ENCODE results near the gene SETD3.

DNA sequence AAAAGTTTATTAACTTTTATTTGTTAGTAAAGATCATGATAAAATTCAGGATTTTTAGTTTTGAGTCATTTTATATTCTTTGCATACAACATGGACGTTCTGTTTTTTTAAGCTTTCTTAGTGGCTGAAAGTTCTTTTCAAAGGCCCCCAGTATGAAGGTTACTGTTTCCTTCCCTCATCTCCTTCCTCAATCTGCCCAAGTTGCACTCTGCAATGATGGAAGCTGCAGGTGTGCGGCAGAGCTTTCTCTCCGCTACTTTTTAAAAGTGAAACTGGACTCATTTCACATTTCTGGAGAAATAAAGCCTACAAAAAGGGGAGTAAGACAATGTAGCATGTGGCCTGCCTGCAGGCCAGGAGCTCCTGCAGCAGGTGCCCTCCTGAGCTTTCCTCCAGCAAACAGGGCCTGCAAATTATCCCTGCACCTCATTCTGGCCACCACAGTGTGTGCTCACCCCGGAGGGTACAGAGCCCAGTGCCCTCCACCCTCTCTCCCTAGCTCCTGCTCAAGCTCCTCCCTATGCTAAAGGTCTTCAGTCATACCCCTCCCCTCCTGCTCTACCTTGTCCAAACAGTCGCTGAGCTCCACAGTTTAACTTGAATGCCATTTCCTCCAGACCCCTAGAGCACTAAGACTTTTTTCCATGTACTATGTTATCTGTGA lies 78.9 kb downstream of the SETD3 start:
- TF ChIP-seq POLR2A (IDR thresholded peaks at IDR 0.05) = no peak
- TF ChIP-seq, protein P1, sequence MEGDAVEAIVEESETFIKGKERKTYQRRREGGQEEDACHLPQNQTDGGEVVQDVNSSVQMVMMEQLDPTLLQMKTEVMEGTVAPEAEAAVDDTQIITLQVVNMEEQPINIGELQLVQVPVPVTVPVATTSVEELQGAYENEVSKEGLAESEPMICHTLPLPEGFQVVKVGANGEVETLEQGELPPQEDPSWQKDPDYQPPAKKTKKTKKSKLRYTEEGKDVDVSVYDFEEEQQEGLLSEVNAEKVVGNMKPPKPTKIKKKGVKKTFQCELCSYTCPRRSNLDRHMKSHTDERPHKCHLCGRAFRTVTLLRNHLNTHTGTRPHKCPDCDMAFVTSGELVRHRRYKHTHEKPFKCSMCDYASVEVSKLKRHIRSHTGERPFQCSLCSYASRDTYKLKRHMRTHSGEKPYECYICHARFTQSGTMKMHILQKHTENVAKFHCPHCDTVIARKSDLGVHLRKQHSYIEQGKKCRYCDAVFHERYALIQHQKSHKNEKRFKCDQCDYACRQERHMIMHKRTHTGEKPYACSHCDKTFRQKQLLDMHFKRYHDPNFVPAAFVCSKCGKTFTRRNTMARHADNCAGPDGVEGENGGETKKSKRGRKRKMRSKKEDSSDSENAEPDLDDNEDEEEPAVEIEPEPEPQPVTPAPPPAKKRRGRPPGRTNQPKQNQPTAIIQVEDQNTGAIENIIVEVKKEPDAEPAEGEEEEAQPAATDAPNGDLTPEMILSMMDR (IDR thresholded peaks at IDR 0.05) = no peak
